ENCODE results near the gene DNAAF8. TPM values are rescaled to one million over a fixed set of nuclear protein-coding genes. Genes with fewer than 3 reads are reported as not detected.
"Not testable (repeated sequence)": the region's sequence is repeated elsewhere in the genome, so short reads cannot be mapped to it uniquely, and the experiment has no call there.

Gene DNAAF8
- total RNA-seq, 1 experiment from 2014 or later = 0.39 TPM

DNA sequence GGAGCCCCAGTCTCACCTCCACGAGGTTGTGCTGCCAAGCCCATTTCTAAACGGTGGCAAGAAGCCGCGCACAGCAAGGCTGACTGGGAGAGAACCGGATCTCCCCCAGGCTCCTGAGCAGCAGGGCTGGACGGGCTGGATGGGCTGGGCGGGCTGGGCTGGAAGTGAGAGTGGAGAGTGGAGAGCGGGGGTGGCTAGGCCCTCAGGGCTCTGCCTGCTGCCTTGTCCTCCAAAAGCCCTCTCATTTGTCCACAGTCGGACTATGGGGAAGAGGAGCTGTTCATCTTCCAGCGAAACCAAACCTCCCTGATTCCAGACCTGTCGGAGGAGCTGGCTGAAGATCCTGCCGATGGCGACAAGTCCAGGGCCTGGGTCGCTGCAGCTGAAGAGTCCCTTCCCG lies 3.2 kb downstream of the DNAAF8 start:
- H2BK15ac ChIP-seq (ENCODE audit: low read depth, low read length) = no peak overlapping the region
- H3K36me3 Mint-ChIP-seq (ENCODE audit: insufficient read depth in 1 of 3, low read depth in 3 of 3) = no peaks in the 10 kb centered on the region
- H3K4me3 Mint-ChIP-seq = no peak overlapping the region
- H3K79me2 ChIP-seq (ENCODE audit: insufficient read depth, low read length) = no peaks in the 10 kb centered on the region
- no peak overlapping the region for H3K27ac Mint-ChIP-seq
- H3K79me1 ChIP-seq (ENCODE audit: insufficient read depth, low read depth, low read length, poor library complexity, severe bottlenecking) = no peaks in the 10 kb centered on the region
- peaks cover 4% of the 10 kb centered on the region for H3K27me3 Mint-ChIP-seq (ENCODE audit: low read depth)
- no peaks in the 10 kb centered on the region for H3K9me3 Mint-ChIP-seq
- H3K9ac ChIP-seq (ENCODE audit: extremely low read depth, insufficient read length, low read length) = no peak overlapping the region
- H3K9me3 ChIP-seq (ENCODE audit: control insufficient read depth, low read depth, low read length) = no peaks in the 10 kb centered on the region
- H3K56ac ChIP-seq (ENCODE audit: insufficient read length, low read depth, low read length) = no peak overlapping the region
- H2AK5ac ChIP-seq (ENCODE audit: insufficient read length, low read length) = no peak overlapping the region
- H4K20me1 ChIP-seq (ENCODE audit: control insufficient read depth, insufficient read depth, insufficient read length) = no peaks in the 10 kb centered on the region
- no peaks in the 10 kb centered on the region for H3K4me1 ChIP-seq (ENCODE audit: insufficient read depth, low read length)
- no peak overlapping the region for H3T11ph ChIP-seq (ENCODE audit: low read length)
- H3K23ac ChIP-seq (ENCODE audit: insufficient read length, low read depth, low read length) = no peak overlapping the region
- no peak overlapping the region for H3K4me2 ChIP-seq (ENCODE audit: insufficient read depth, insufficient read length, low read length)
- no peak overlapping the region for H3K14ac ChIP-seq (ENCODE audit: insufficient read depth, low read length)
- TF ChIP-seq, protein P1, sequence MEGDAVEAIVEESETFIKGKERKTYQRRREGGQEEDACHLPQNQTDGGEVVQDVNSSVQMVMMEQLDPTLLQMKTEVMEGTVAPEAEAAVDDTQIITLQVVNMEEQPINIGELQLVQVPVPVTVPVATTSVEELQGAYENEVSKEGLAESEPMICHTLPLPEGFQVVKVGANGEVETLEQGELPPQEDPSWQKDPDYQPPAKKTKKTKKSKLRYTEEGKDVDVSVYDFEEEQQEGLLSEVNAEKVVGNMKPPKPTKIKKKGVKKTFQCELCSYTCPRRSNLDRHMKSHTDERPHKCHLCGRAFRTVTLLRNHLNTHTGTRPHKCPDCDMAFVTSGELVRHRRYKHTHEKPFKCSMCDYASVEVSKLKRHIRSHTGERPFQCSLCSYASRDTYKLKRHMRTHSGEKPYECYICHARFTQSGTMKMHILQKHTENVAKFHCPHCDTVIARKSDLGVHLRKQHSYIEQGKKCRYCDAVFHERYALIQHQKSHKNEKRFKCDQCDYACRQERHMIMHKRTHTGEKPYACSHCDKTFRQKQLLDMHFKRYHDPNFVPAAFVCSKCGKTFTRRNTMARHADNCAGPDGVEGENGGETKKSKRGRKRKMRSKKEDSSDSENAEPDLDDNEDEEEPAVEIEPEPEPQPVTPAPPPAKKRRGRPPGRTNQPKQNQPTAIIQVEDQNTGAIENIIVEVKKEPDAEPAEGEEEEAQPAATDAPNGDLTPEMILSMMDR (conservative IDR thresholded peaks at IDR 0.05) = no peak
- no peak overlapping the region for H2BK120ac ChIP-seq (ENCODE audit: low read depth, low read length, poor library complexity, severe bottlenecking)
- DNase-seq = no peak
- no peak overlapping the region for H3K4ac ChIP-seq (ENCODE audit: low read depth, low read length)
- H2AFZ ChIP-seq (ENCODE audit: low read length) = no peak overlapping the region
- peaks cover 9% of the 10 kb centered on the region for H3K23me2 ChIP-seq (ENCODE audit: insufficient read length, low read depth, low read length, poor library complexity, severe bottlenecking)
- no peak overlapping the region for H4K8ac ChIP-seq (replicated peaks; ENCODE audit: insufficient read length, low read depth, low read length)
- H4K5ac ChIP-seq (ENCODE audit: insufficient read length, low read depth, low read length) = no peak overlapping the region
- H2BK5ac ChIP-seq (ENCODE audit: insufficient read length, low read length) = no peak overlapping the region
- H3K27ac ChIP-seq (ENCODE audit: insufficient read length, low read depth, low read length) = no peak overlapping the region
- no peak overlapping the region for H4K91ac ChIP-seq (ENCODE audit: insufficient read length, low read depth, low read length)
- no peak overlapping the region for H2BK20ac ChIP-seq (ENCODE audit: low read depth, low read length, poor library complexity, severe bottlenecking)
- H3K4me1 Mint-ChIP-seq = peaks cover 9 to 13% of the 10 kb centered on the region in 2 experiments
- WGBS (ENCODE audit: extremely low coverage, insufficient read length, low lambda C conversion rate) = no CpG with 5 or more reads among the region's 15 CpGs
- H3K18ac ChIP-seq (ENCODE audit: insufficient read length, low read depth, low read length) = no peak overlapping the region
- H3K27me3 ChIP-seq (ENCODE audit: insufficient read depth, low read length) = no peaks in the 10 kb centered on the region
- no peak overlapping the region for H2BK12ac ChIP-seq (ENCODE audit: insufficient read length, low read depth, low read length)

DNA sequence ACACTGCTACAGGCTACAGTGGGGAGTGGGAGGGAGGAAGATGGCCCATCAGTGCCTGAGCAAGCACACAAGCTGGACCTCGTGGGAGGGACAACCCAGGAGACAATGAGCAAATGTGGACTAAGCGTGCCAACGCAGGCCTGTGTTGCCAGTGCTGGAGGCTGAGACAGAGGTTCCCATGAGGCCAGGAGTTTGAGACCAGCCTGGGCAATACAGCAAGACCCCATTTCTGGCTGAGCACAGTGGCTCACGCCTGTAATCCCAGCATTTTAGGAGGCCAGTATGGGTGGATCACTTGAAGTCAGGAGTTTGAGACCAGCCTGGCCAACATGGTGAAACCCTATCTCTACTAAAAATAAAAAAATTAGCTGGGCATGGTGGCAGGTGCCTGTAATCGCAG lies 4.0 kb downstream of the DNAAF8 start:
- H2AFZ ChIP-seq (ENCODE audit: low read length); H3K27me3 Mint-ChIP-seq (ENCODE audit: low read depth); H2BK15ac ChIP-seq (ENCODE audit: low read depth, low read length); H3K23me2 ChIP-seq (ENCODE audit: insufficient read length, low read depth, low read length, poor library complexity, severe bottlenecking); H4K91ac ChIP-seq (ENCODE audit: insufficient read length, low read depth, low read length); H3K27me3 ChIP-seq (ENCODE audit: insufficient read depth, low read length); H4K20me1 ChIP-seq (ENCODE audit: control insufficient read depth, insufficient read depth, insufficient read length); H3K23ac ChIP-seq (ENCODE audit: insufficient read length, low read depth, low read length); H3T11ph ChIP-seq (ENCODE audit: low read length); H3K14ac ChIP-seq (ENCODE audit: insufficient read depth, low read length); H3K79me2 ChIP-seq (ENCODE audit: insufficient read depth, low read length); H2BK120ac ChIP-seq (ENCODE audit: low read depth, low read length, poor library complexity, severe bottlenecking); H2BK12ac ChIP-seq (ENCODE audit: insufficient read length, low read depth, low read length); DNase-seq; H3K36me3 Mint-ChIP-seq (ENCODE audit: insufficient read depth in 1 of 3, low read depth in 3 of 3); H3K9me3 ChIP-seq (ENCODE audit: control insufficient read depth, low read depth, low read length); H3K4ac ChIP-seq (ENCODE audit: low read depth, low read length); H2BK20ac ChIP-seq (ENCODE audit: low read depth, low read length, poor library complexity, severe bottlenecking); H3K9me3 Mint-ChIP-seq; H4K8ac ChIP-seq (replicated peaks; ENCODE audit: insufficient read length, low read depth, low read length); H3K27ac Mint-ChIP-seq; H3K18ac ChIP-seq (ENCODE audit: insufficient read length, low read depth, low read length); H3K79me1 ChIP-seq (ENCODE audit: insufficient read depth, low read depth, low read length, poor library complexity, severe bottlenecking); H3K4me3 Mint-ChIP-seq; H3K56ac ChIP-seq (ENCODE audit: insufficient read length, low read depth, low read length); H3K4me2 ChIP-seq (ENCODE audit: insufficient read depth, insufficient read length, low read length); H3K9ac ChIP-seq (ENCODE audit: extremely low read depth, insufficient read length, low read length); H2AK5ac ChIP-seq (ENCODE audit: insufficient read length, low read length); H3K27ac ChIP-seq (ENCODE audit: insufficient read length, low read depth, low read length); H3K4me1 ChIP-seq (ENCODE audit: insufficient read depth, low read length); H2BK5ac ChIP-seq (ENCODE audit: insufficient read length, low read length); H4K5ac ChIP-seq (ENCODE audit: insufficient read length, low read depth, low read length): not testable (repeated sequence)
- H3K4me1 Mint-ChIP-seq = peaks cover 13 to 16% of the 10 kb centered on the region in 2 experiments
- no CpG with 5 or more reads among the region's 5 CpGs for WGBS (ENCODE audit: extremely low coverage, insufficient read length, low lambda C conversion rate)
